Activated CD4-positive, alpha-beta T cell treated with anti-CD3 and anti-CD28 coated beads, Interleukin-2, amount 50 U/mL, for 1 hour (primary cell): ENCODE data around the gene CPEB4.

Source experiments
- DNase-seq: peaks from one replicate; pipeline ENCODE4 v3.0.0-alpha.2; 2020

The CPEB4 gene

GRCh38 chr5:173885475-173886010, 2.6 kb upstream of the CPEB4 start:
- DNase-seq: no peak

- no peak for DNase-seq
Observed at GRCh38 chr5:173886150-173886549, 2.0 kb upstream of the CPEB4 start.

GRCh38 chr5:173888473-173889131, 453 bp downstream of the CPEB4 start:
- peak; percentile 8 for DNase-seq

- no peak for DNase-seq
Observed at GRCh38 chr5:173890195-173890991, 2.2 kb downstream of the CPEB4 start.

- DNase-seq: no peak
Observed at GRCh38 chr5:173891308-173892116, 3.4 kb downstream of the CPEB4 start.

GRCh38 chr5:173893192-173893561, 5.0 kb downstream of the CPEB4 start:
- no peak for DNase-seq

DNA sequence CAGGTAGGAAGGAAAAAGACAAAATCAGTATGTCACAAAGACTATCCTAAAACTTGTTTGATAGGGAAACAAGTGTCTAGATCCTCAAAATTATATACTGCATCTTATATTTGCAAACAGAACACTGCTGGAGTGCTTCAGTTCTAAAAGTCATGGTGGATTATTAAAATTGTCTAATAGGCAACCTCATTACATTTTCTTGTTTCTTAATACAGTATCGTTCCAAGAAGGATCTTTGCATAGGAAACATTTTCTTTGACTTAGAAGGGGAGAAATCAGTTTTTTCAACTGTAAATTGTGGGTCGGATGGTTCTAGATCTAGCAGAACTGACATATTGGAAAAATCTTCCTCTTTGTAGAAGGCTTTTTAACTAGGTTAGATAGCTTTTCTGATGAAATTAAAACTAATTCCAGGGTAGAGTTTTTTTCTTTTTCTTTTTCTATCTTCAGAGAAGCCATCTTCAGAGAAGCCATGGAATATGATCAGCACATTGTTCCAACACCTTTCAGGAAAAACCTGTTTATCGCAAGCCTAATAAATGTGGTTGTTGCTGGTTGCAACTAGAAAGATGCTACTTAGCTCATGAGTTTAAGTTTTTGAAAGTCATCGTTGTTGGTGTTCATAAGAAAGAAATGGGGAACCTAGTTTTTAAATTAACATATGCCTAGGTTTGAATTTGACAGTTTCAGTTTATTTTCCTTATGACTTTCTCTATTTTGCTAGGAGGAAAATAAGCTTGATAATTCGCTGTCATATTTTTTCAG, 7.4 kb downstream of the CPEB4 start:
- DNase-seq: no peak

GRCh38 chr5:173896631-173897030, 8.5 kb downstream of the CPEB4 start:
- no peak for DNase-seq

- DNase-seq: no peak
Observed at GRCh38 chr5:173901705-173902104, 13.6 kb downstream of the CPEB4 start.

DNA sequence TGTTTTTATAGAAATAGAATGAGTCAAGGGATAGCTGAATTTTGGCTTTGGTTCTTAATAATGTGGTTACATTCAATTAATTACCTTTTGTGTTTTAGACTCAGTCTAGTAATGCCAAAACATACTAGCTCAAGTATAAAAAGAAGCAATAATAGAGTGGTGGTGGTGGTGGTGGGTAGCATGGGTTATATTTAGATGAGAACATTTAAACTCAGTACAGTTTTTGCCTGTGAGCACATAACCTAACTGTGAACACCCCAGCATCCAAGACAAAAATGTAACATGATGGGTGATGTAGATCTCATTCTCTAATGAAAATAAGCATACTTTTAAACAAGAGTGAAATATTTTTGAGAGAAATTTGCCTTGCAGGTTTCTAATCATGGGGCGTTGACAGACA, 14.2 kb downstream of the CPEB4 start:
- no peak for DNase-seq

DNA sequence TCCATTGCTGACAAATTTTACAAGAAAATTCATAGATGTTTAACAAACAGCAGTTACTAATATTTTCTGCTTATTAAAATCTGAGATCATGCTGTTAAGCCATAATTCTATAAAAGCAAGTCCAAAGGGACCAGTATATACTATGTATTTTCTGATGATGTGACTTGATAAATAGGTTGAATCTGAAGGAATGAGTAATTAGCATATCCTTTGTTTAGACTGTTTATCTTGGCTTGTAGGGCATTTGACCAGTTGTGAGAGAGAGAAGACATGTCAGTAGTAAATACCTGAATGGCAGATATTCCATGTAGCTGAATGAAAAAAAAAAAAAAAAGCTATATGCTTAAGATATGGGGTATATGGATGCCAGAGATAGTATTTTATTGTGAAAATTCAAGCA, 14.6 kb downstream of the CPEB4 start:
- DNase-seq: no peak

DNA sequence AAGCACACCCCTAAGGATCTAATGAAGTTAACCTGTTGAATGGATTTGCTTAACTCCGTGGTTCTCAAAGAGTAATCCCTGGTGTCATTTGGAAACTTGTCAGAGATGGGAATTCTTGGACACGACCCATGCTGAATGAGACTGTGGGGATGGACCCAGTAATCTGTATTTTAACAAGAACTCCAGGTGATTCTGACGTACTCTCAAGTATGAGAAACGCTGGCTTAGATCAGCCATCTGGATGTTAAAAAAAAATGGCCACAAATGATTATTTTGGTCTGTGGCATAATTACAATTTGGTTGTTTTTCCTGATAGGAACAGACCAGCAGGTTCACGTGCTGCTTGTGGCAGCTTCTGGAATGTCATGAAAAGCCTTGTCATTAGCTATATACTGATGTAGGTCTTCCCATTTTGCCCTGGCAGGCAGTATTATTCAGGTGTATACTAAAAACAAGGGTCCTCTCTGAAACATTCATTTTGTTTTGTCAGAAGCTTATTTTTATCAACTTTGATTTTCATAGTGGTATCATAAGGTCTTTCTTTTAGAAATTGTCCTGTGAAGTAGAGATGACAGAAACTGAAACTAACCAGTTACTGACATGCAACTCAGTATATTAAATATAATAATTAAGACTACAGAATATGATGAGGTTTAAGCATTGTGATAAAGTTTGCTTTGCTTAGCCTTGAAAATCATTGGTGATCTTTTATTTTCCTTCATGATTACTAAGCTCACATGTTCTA, 15.4 kb downstream of the CPEB4 start:
- no peak for DNase-seq

- DNase-seq: no peak
Observed at GRCh38 chr5:173904151-173904550, 16.0 kb downstream of the CPEB4 start.

DNA sequence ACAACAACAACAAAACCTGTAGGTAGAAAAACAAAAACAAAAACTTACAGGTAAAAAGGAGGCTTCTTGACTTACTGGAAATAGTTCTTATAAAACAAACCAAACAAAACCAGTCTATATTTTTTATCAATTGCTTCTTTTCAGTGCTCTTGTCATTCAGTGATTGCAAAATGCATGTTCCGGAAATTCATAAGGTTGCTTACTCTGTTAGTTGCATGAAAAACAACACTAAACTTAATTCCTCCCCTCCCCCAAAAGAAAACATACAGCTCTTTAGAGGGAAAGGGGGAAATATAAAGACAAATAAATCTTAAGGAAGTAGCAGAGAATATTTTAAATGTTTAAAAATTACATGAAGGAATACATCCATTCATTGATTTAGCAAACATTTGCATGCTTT, 19.1 kb downstream of the CPEB4 start:
- DNase-seq: no peak

GRCh38 chr5:173907686-173908371, 19.7 kb downstream of the CPEB4 start:
- no peak for DNase-seq

GRCh38 chr5:173909199-173909598, 21.1 kb downstream of the CPEB4 start:
- DNase-seq: no peak

GRCh38 chr5:173910215-173910614, 22.1 kb downstream of the CPEB4 start:
- DNase-seq: no peak

- DNase-seq: no peak
Observed at GRCh38 chr5:173911623-173912022, 23.5 kb downstream of the CPEB4 start.

DNA sequence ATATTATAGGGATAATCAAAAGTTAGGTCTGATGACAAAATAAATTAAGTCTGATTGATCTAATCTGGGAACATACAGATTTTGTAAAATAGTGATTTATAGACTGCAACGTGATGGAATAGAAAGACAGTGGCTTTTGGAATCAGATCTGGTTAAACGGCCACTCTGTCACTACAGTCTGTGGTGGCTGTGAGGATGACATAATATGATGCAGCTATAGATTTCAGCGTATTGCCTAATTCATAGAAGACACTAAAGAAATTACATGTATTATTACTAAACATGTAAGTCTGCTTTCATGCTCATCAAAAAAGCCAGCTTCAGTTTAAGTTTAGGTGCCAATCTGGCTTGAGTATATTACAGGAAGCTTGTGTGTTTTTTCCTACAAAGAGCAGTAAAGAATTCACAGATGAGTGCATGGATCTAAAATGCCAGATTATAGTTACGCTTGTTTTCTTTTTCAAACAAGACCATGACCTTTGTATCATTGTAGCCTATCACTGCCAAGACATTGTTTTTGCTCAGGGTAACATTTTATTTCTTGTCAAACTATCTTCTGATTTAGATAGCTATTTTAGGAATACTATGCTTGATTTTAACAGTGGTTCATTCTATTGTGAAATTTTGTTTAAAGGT, 25.7 kb downstream of the CPEB4 start:
- no peak for DNase-seq

DNA sequence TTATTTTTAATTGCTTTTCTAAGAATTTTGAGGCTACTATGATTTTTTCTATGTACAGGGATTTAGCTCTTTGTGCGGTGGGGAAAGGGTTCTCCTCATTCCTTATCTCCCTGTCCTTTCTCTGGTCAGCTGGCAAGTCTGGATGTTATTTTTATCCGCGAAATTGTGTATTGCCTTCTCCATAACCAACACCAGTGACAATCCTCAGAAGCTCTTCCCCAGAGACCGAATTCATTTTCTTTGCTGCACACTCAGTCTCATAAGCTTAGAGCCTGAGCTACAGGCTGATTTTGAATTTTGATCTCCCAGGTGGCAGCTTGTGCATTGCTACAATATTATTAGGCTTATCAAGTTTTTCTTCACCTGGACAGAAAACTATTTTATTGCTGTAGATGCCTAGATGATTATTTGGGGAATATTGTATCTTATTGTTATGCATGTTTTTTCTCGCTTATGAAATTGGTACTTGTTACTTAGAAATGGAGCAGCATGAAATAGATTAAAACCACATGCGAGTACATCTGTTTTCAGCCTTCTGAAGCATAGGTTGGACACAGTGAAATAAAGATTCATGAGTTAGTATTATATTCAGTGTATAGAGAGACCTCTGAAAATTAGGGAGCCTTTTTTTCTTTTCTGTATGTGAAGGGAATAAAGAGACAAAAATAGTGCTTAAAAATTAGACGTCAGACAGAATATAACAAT, 27.3 kb downstream of the CPEB4 start:
- DNase-seq: no peak
